ENCODE measurements around the gene SCGB1A1.

- no peak for TF ChIP-seq CTCF (IDR thresholded peaks at IDR 0.05)
- TF ChIP-seq ZFX (IDR thresholded peaks at IDR 0.05; ENCODE audit: borderline replicate concordance): no peak
Observed at GRCh38 chr11:62450543-62451240, 31.9 kb downstream of the SCGB1A1 start.
